ENCODE results near the gene CENPP.

- TF ChIP-seq GATA2 (IDR thresholded peaks at IDR 0.05; ENCODE audit: low read depth, low read length) (no peak), GATA3 (IDR thresholded peaks at IDR 0.05; ENCODE audit: low read depth, low read length) (no peak)
Measured at GRCh38 chr9:92276331-92277032, 49.3 kb upstream of the CENPP start.

Data from SH-SY5Y (cell line).